GM18499 (cell line): Measurements from ENCODE around the gene COL4A4.
A peak's percentile ranks its signal among the peaks of the same experiment; 100 is the strongest.

Experiments
- ATAC-seq: cut with Tn5 transposase; IDR thresholded peaks from one replicate; pipeline ENCODE4 v1.9.1; 2021; ENCODE audit warnings: moderate number of reproducible peaks; ENCODE audit not compliant: insufficient read depth, unreplicated experiment

COL4A4 gene

GRCh38 chr2:226991663-226992062 is 172.3 kb downstream of the COL4A4 start:
- ATAC-seq, result no peak

DNA sequence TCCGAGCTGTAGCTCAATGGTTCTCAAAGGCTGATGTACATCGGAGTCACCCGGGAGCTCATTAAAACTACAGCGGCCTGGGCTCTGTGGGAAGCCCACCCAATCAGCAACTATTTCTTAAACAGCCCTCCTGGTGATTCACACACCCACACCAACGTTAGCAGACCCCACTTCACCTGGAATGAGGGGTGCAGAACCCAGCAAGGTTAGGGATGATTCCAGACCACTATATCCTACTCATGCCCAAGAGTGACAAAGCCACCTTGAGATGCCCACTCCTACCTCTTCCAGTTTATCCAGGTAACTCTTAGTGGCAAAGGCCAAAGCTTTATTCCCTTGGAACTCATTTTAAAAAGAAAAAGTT is 178.4 kb downstream of the COL4A4 start:
- no peak for ATAC-seq

DNA sequence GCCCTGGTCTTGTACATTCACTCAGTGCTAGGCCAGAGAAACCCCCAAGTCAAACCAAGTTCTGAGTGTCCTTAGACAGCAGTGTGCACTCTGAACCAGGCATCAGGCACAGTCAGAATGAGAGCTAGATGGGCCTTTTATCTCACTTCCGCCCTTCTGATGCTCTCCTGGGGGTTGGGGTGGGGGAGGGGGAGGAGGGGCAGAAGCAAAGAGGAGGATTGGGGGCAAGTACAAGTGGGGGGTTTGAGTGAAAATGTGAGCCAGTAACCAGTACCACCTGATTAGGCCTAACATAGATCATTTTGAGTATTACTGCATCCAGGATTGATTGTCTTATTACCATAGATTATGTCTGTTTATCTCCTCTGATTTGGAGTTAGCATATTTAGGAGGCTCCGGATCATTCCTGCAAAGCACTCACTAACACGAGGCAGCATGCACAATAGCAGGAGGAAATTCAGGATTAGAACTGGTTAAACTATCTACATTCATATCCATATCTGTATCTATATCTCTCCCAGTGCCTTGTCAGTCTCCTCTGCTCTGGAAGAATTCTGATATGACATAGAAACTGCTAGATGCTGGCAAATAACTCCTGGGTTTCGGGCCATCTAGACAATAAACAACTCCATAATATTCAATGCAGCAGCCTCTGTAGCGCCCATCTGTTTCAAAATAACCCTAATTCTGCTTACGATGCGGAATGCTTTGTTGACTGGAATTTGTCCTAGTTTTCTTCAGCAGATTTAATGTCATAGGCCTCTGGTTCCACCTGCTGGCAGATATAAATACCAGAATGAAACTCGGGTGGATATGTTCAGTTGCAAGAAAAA is 179.0 kb downstream of the COL4A4 start:
- ATAC-seq, result peak; percentile 95

- ATAC-seq, result no peak
These were observed 179.9 kb downstream of the COL4A4 start for GRCh38 chr2:226983895-226984749.

DNA sequence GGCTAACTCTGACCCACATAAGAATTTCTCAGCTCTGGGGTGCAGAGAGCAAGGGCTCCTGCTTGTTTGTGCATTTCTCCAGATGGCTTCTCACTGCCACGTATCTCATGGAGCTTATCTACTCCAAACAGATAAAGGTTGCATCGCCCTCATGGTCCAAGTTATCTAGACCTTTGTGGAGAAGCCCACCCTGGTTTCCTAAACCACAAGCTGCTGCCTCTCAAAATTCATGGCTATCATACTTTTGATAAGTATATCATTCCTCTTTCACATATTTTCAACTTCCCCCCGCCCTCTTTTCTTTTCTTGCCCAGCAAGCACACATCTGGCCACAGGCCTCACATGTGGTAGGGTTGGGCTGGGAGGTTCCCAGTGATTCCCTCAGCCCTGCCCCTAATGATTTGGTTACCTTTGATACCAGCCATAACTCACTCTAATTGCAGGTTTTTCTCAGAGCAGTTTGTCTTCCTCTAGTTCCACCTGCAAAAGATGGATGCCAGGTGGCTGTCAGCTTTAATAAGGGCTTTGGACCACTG is 182.1 kb downstream of the COL4A4 start:
- ATAC-seq, result no peak

- ATAC-seq, result no peak
These were observed 185.0 kb downstream of the COL4A4 start for GRCh38 chr2:226979004-226979403.

DNA sequence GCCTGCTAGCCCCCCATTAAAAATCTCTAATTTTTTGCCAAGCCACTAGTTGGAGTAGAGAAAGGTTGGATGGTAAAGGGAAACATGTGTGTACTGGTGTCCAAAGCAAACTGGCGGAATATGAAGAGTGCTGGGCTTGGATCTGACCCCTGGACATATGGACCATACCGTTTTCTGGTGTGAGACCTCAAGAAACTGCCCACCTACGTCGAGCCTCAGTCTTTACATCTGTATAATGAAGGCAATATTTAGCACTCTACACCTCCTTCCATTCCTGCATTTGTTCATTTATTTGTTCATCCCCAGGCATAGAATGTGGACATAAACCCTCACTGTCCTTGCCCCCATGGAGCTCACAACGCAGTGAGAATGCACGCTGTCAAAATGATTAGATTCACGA is 185.7 kb downstream of the COL4A4 start:
- ATAC-seq, result no peak

GRCh38 chr2:226977775-226978190 is 186.2 kb downstream of the COL4A4 start:
- no peak for ATAC-seq

GRCh38 chr2:226973816-226974215 is 190.2 kb downstream of the COL4A4 start:
- no peak for ATAC-seq

DNA sequence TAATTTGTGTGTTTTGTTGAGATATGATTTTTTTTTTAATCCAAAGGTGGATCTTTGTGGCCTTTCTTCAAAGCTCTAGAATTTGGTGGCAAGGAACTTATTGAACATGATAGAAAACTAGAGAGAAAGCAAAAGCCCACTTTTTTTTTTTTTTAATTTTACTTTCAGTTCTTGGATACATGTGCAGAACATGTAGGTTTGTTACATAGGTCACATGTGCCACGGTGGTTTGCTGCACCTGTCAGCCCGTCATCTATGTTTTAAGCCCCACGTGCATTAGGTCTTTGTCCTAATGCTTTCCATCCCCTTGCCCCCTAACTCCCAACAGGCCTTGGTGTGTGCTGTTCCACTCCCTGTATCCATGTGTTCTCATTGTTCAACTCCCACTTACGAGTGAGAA is 192.2 kb downstream of the COL4A4 start:
- ATAC-seq, result no peak

- peak; percentile 39 for ATAC-seq
These were observed 192.9 kb downstream of the COL4A4 start for GRCh38 chr2:226971084-226971483.

GRCh38 chr2:226970362-226970761 is 193.6 kb downstream of the COL4A4 start:
- peak; percentile 45 for ATAC-seq

- ATAC-seq, result no peak
These were observed 194.5 kb downstream of the COL4A4 start for GRCh38 chr2:226969417-226970080.

DNA sequence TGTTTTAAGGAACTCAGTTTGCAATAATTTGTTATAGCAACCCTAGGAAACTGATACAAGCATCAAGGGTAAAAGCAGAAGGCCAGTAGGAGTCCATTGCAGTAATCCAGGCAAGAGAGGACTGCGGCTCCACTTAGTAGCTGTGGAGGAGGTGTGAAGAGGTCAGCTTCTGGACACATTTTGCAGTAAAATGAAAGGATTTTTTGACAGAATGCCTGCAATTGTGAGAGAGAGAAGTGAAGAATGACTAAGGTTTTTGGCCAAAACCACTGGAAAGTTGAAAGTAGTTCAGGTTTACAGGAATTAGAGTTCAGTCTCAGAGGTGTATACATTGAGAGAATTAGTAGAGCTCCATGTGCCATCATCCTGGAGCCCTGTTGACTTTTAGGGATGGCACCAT is 198.6 kb downstream of the COL4A4 start:
- ATAC-seq, result no peak

GRCh38 chr2:226963528-226963927 is 200.5 kb downstream of the COL4A4 start:
- no peak for ATAC-seq

DNA sequence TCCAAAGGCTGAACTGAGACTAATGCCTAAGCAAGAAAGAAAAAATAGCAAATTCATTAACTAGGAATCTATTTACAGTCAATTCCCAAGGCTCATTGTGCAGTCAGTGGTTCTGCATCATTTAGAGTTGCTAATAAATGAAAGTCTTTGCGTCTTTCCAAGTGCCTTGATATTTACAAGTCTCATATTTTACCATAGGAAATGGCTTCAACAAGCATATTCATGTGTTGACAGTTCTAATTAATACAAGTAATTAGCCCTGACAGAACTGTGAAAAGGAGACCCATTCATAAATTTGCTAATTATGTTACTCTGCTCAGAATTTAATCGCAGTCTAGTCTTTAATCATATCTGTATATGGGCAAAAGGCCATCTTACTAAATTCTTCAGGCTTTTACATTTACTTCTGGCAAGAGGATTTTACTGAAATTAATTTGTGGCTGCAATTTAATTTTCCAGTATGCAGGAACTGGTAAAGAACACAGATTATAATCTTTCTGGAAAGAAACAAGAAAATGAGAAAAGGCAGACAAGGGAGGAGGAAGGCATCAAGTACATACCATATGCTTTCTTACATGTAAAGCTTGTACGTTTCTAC is 201.7 kb downstream of the COL4A4 start:
- ATAC-seq, result no peak

DNA sequence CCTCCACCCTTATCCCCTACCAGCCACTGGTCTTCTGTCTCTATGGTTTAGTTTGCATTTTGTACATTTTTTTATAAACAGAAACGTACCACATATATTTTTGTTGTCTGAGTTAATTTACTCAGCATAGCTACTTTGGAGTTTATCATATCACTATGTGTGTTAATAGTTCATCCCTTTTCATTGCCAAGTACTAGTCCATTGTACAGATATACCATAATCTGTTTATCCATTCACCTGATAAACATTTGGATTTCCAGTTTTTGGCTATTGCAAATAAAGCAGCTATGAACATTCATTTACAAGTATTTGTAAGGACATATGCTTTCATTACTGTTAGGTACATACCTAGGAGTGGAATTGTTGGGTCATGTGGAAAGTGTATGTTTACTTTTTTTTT is 204.6 kb downstream of the COL4A4 start:
- ATAC-seq, result no peak

GRCh38 chr2:226956659-226957058 is 207.3 kb downstream of the COL4A4 start:
- no peak for ATAC-seq

- ATAC-seq, result no peak
These were observed 210.2 kb downstream of the COL4A4 start for GRCh38 chr2:226953826-226954225.

DNA sequence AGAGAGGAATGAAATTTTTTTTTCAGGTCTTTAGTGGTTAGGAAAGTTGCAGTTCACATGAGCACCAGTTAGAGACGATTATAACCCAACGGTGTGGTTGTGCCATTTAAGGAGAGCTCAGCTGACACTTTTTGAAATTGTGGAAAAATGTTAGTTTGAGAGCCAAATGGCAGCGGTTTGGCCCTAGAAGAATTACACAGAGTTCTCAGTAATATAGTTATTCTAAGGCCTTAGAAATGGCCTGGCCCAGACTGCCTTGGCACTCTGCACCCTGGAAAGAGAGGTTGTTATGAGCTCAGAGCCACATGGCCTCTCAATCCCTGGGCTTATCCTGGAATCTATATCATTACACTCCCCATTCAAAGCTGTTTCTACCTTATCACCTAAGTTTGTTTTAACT is 210.8 kb downstream of the COL4A4 start:
- ATAC-seq, result no peak
